Liver (tissue), 2 donors: Measurements from ENCODE around the gene ZNF418.

Experiments used
- CTCF ChIP-seq: fragments of 150-350 bp; IDR thresholded peaks from 2 replicates; pipeline ENCODE4 v1.5.1; 2017; ENCODE audit warnings: improper control_type of control experiment, low read depth, low read length; ENCODE audit not compliant: missing input control
- ZBTB33 ChIP-seq: IDR thresholded peaks from 2 replicates; pipeline ENCODE4 v1.6.1; 2016; ENCODE audit warnings: antibody characterized with exemption
- donor health status: healthy.

DNA sequence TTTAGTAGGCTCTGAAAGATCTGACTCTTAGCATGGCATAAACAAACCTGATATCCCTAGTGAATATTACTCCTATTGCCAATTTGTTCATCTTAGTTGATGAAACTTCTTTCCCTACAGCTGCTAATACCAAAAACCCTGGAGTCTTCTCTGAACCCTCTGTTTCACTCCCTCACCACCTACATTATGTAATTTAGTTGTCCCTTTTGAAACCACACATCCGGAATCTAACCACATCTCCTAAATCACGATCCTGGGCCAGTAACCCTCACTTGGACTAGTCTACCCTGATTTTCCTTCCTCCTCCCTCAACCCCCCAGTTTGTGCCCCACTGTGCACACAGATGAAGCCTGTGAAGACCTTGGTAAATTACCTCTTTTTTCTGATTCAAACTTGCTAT, 11.1 kb upstream of the ZNF418 start:
- TF ChIP-seq CTCF (no peak), ZBTB33 (no peak)
